HG03457 (cell line): ENCODE data around the gene MYRIP.

Source experiments
- ATAC-seq: cut with Tn5 transposase; IDR thresholded peaks from one replicate; pipeline ENCODE4 v1.9.1; 2021; ENCODE audit warnings: moderate number of reproducible peaks; ENCODE audit not compliant: unreplicated experiment

MYRIP gene

GRCh38 chr3:40309418-40309924, 500.1 kb downstream of the MYRIP start, which contains the start of gene EIF1B:
Gene EIF1B (plus strand): TSS chr3:40309707. CDS start chr3:40309942, 235 bp downstream.
- peak; percentile 94 for ATAC-seq
